Measurements from ENCODE around the gene PSMB7.

Gene PSMB7

DNA sequence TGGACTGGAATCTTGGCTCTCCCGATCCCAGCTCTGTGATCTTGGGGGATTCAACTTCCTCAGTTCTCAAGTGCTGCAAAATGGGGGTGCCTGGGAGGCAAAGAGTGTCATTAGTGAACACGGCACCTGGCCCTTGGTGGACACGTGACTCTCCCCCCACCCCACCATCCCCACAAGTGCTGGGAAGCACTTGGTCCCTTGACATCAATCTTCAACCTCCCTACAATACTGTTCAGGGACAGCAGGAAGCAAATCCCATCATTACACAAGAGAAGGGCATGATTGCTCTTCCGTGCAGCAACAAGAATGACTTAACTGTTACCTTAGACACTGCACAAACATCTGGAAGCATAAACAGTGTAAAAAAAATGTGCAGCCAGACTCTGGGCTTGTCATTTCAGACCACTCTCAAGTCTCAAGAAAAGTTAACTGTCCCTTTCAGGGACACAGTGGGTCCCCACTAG lies 61.4 kb downstream of the PSMB7 start:
- peaks cover 21% of the 10 kb centered on the region for H3K79me2 ChIP-seq (ENCODE audit: control insufficient read depth, low read length)
- TF ChIP-seq EZH2phosphoT487 (IDR thresholded peaks at IDR 0.05; ENCODE audit: borderline replicate concordance, low read length), result no peak
- TF ChIP-seq CTCF (IDR thresholded peaks at IDR 0.05; ENCODE audit: low read depth, low read length, poor library complexity, severe bottlenecking), result no peak
- no peaks in the 10 kb centered on the region for H3K9me2 ChIP-seq (replicated peaks; ENCODE audit: control insufficient read depth, low read length)
- H3K27ac ChIP-seq (ENCODE audit: low read depth, low read length), result no peak overlapping the region
- no peaks in the 10 kb centered on the region for H3K4me1 ChIP-seq (ENCODE audit: control insufficient read depth, low read length)
- no peak overlapping the region for H3K4me2 ChIP-seq (ENCODE audit: low read length)
- no peaks in the 10 kb centered on the region for H3K27me3 ChIP-seq (ENCODE audit: control insufficient read depth, low read length)
- no peak overlapping the region for H3K4me3 ChIP-seq (ENCODE audit: low read length)
- no peaks in the 10 kb centered on the region for H3K9me3 ChIP-seq (ENCODE audit: control insufficient read depth, insufficient read depth, low read length)
- H3F3A ChIP-seq (ENCODE audit: control insufficient read depth, insufficient read depth), result no peaks in the 10 kb centered on the region
- H3K36me3 ChIP-seq (ENCODE audit: control insufficient read depth, low read length), result peaks cover 47% of the 10 kb centered on the region
- H4K20me1 ChIP-seq (ENCODE audit: control insufficient read depth, insufficient read depth, low read depth, low read length), result no peaks in the 10 kb centered on the region; the same call in 1 of the 2 replicates

GRCh38 chr9:124353166-124353768 lies 62.0 kb downstream of the PSMB7 start:
- H3F3A ChIP-seq (ENCODE audit: control insufficient read depth, insufficient read depth), result no peaks in the 10 kb centered on the region
- TF ChIP-seq CTCF (IDR thresholded peaks at IDR 0.05; ENCODE audit: low read depth, low read length, poor library complexity, severe bottlenecking), result no peak
- TF ChIP-seq EZH2phosphoT487 (IDR thresholded peaks at IDR 0.05; ENCODE audit: borderline replicate concordance, low read length), result no peak

DNA sequence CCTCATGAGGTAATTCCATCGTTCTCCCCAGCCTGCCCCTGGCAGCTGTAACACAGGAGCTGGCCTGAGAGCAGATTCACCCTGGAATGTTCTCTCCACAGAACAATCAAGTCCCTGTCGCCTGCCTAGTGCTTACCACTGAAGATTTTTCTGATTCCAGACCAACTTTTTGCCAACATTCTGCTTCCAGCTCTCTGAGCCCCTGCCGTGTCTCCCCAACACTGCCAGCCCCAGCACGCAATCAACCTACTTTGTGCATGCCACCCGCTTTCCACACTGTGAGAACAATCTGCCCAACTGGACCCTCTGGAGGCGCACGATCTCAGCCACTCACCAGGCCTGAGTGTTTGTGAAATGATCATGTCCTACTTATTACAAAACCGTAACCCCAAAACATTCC lies 62.6 kb downstream of the PSMB7 start:
- Histone ChIP-seq H3K4me2 (ENCODE audit: low read length) (no peak overlapping the region), H3K36me3 (ENCODE audit: control insufficient read depth, low read length) (peaks cover 47% of the 10 kb centered on the region), H3K4me3 (ENCODE audit: low read length) (no peak overlapping the region), H3K9me3 (ENCODE audit: control insufficient read depth, insufficient read depth, low read length) (no peaks in the 10 kb centered on the region), H3K4me1 (ENCODE audit: control insufficient read depth, low read length) (no peaks in the 10 kb centered on the region), H3K9me2 (replicated peaks; ENCODE audit: control insufficient read depth, low read length) (no peaks in the 10 kb centered on the region), H3K27ac (ENCODE audit: low read depth, low read length) (no peak overlapping the region), H3K79me2 (ENCODE audit: control insufficient read depth, low read length) (peaks cover 9% of the 10 kb centered on the region), H4K20me1 (ENCODE audit: control insufficient read depth, insufficient read depth, low read depth, low read length) (no peaks in the 10 kb centered on the region; the same call in 1 of the 2 replicates), H3F3A (ENCODE audit: control insufficient read depth, insufficient read depth) (no peaks in the 10 kb centered on the region), H3K27me3 (ENCODE audit: control insufficient read depth, low read length) (no peaks in the 10 kb centered on the region)
- TF ChIP-seq EZH2phosphoT487 (IDR thresholded peaks at IDR 0.05; ENCODE audit: borderline replicate concordance, low read length) (no peak), CTCF (IDR thresholded peaks at IDR 0.05; ENCODE audit: low read depth, low read length, poor library complexity, severe bottlenecking) (no peak)

More at GRCh38 chr9:124353166-124353768, 62.0 kb downstream of the PSMB7 start:
- Histone ChIP-seq H3K4me3 (ENCODE audit: low read length) (no peak overlapping the region), H3K4me1 (ENCODE audit: control insufficient read depth, low read length) (no peaks in the 10 kb centered on the region), H3K27me3 (ENCODE audit: control insufficient read depth, low read length) (no peaks in the 10 kb centered on the region), H3K36me3 (ENCODE audit: control insufficient read depth, low read length) (peaks cover 47% of the 10 kb centered on the region), H3K4me2 (ENCODE audit: low read length) (no peak overlapping the region), H3K9me3 (ENCODE audit: control insufficient read depth, insufficient read depth, low read length) (no peaks in the 10 kb centered on the region), H3K79me2 (ENCODE audit: control insufficient read depth, low read length) (peaks cover 16% of the 10 kb centered on the region), H3K27ac (ENCODE audit: low read depth, low read length) (no peak overlapping the region), H4K20me1 (ENCODE audit: control insufficient read depth, insufficient read depth, low read depth, low read length) (no peaks in the 10 kb centered on the region; the same call in 1 of the 2 replicates), H3K9me2 (replicated peaks; ENCODE audit: control insufficient read depth, low read length) (no peaks in the 10 kb centered on the region)

All from DOHH2 (cell line).